ENCODE results near the gene SEMA6A.

Gene SEMA6A

DNA sequence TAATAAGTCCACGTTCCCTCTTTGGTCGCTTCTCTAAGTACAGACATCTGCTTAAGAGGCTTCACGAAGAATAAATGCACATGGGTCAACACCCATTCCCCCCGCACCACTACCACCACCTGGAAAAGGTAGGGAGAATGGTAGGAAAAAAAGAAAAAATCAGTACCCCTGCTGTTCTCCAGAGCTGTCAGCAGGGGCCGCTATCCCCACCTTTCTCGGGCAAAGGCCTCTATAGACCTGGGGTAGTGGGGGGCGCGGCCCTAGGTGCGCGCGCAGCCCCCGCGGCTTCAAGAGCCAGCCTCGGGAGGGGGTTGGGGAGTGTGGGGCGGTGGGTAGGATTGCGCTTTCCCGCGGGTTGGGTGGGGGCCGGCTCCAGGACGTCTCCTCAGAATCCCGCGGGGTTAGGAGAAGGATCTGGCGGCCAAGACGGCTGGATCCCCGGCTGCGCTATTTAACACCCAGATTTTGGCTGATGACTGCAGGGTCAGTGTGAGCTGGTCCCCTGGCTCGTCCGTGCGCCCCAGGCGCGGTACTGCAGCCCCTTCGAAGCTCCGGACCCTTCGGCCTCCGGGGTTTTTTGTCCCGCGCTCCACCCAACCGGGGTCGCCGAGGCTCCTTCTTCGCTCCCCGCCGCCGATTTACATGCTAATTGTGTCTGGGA lies 1.6 kb upstream of the SEMA6A start:
- peak; percentile 76 for DNase-seq

DNA sequence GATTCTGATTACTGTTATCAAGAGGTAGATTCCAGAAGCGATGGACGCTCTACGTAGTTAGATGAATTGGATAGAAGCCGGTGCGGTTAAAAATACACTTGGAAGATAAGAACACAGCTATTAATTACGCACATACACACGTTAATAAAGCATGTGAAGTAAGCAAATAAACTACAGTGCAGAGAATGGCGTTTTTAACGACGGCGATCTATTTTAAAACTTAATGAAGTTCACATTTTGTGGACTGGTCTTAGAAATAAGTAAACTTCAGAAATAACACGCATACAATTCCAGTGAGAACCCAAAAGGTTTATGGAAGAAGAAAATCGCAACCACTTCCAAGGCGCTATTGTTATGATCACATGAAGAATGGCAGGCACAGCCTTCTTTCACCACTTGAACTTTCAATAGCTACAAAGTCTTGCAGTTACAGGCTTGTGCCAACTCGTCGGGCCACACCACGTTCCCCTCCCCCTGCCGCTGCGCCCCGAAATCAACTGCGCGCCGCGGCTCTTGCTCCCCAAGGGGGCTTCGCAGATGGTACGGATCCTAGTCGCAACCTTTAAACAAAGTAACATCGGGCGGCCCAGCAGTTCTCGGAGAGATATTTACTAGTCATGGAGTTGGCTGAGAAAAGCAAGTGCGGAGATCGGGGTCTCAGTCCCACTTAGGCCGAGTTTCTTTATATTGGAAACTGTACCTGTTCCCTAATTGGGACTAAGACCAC lies 866 bp upstream of the SEMA6A start:
- DNase-seq, result no peak

DNA sequence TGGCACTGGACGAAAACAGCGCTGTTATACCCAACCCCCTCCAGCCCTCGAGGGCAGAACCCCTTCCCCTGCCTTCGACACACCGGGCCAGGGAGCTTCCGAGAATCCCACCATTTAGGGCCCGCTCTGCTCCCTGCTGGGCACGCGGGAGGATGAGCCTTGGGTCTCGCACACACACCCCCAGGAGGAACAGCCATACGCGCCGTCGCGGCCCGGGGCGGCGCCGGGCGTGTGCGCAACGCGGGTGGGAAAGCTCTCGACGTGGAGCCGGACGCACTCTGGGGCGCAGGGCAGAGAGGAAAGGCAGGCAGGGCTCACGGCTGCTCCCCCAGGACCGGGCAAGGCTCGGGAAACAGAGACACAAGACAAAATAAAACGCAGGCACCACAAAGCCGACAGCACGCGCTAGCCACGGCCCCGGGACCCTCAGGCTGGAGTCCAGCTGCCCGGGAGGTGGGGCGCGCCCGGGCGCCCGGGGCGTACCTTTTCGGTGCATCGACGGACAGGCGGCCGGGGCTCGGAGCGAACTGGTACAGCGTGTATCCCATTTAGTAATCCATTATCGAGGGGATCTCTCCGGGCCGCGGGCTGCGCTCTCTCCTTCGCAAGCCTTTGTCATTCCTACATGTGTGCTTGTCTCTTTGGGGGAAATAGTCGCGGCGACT lies 789 bp downstream of the SEMA6A start:
- no peak for DNase-seq

DNA sequence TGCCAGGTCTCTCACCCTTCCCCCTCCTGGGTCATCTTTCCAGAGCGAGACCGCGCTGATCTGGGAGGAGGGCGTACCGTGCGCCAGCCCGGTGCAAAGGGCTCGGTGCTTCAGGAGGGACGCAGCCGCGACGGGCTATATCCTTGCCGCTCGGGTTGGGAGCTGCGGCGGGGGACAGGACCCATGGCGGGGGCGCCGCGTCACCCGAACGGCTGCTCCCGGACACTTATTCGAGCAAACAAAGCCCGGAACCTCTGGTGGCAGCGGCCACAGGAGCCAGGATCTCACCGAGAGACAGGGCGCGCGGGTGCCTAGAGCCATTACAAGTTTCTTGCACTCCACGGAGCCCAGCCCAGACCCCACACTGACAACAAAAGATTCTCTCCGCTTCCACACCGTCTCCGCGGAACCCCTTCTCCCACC lies 1.3 kb downstream of the SEMA6A start:
- no peak for DNase-seq

DNA sequence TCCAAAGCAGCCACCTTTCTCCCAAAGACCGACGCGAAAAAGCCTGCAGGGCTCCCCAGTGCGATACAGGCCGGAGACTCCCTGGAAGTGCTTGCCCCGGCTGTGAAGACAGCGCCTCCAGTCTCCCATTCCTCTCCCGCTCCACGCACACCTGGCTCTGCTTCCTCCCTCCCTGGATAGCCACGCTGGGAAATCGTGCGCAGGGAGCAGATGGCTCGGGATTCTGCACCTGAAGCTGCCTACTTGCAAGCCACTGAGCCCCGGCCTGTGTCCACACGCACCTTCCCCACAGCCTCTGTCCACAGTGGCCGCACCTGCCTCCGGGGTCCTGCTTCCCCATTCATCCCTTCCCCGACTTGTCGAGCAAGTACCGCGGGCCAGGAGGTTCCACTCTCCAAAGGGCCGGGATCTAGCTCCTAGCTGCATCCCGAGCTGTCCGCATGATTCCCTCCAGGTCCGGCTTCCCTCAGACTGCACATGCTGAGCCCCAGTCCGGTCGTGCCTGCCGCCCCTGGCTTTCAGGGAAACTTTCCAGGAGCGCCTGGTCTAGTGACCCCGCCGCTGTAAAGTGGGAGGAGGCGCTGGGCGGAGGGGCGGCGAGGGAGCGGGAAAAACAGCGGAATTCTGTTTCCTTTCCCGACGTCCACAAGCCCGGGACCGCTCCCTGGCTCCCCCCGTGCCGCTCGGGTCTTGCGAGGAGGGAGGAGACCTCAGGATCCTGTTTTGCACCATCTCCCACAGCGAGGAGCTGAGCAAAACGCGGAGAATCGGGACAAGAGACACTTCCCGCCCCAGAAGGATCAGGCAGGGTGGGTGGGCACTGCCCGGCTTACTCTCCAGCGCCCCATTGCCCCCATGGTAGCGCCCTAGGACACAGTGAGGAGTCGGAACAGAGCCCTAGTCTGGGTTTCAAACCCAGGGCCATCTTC lies 2.0 kb downstream of the SEMA6A start:
- DNase-seq, result peak; percentile 22

DNA sequence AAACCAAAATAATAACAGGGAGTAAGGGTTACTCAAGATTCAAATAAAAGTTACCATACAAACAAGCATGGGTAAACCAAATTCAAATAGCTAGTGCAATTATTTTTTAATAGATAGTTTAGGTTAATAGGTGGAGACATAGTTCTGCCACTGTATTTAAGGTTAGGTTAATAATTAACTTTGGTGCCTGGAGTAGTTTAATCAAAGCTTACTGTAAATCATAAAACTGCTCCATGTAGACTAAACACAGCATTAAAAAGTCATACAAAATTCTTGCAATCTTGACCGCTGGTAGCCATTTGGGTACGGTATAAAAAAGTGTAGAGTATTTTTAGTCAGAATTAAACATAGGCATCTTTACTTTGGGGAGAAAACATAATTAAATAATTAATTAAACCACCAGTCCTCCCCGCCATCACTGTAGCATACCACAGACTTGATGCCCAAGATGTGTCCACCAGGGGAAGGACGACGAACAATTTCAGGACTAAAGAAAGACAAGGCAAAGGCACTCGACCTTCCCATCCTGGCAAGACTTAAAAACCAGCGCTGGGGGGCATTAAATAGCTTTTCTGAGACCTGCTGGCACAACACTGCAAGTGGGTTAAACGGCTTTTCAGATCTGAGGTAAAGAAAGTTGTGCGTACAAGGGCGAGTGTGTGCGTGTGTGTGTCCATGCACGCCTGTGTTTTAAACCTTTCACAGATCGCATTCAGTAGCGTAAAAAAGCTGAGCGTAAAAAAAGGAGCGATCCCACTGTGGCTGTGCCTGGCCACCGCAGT lies 2.9 kb downstream of the SEMA6A start:
- peak; percentile 17 for DNase-seq

DNA sequence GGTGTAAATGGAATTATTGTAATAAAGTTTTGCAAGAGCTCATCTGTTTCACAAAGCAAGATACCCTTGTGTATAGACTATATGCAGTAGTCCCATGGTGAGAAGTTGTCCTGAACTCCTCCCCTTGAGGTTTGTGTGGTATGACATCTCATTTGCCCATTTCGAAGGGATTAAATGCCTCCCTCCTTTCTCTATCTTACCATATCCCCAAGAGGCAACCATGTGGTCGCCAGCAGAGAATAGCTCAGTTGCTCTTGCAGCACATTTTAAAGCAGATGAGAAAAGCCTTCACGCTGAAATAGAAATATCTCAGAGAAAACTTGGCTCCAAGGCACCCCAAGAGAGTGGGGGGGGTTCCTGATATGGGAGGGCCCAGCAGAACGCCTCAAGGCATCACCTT lies 4.6 kb downstream of the SEMA6A start:
- DNase-seq, result no peak

DNA sequence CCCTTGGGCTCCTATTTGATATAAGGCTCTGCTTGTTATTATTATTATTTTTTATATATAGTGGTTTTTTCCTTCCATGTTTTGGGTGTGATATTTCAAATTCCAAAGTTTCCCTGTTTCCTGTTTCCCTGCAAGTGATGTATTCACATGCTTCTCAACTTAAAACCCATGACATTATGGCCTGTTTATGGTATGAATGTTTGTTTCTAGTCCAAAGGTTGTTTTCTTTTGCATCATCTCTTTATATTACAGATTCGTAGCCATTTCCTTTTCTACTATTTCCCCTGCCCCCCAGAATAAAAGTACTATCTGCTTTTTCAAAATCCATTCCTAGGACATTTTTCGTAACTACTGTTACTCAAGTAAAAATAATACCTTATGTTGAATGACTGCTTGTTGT lies 7.5 kb downstream of the SEMA6A start:
- no peak for DNase-seq

DNA sequence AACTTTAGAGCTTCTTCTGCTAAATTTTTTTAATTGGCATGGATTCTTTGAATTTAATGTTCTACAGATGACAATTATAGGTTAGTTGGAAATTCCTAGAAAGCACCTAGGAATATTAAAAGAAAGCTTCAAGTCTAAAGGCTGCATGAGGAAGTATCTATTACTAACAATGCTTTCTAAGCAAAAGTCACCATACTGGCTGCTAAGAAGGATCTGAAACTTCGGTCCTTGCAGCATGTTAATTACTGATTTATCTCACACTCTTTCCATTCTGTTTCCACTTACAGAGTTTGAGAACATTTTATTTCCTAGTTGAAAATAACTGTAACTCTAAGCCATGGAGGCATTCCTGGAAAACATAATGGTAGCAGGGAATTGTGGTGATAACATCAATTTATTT lies 8.4 kb downstream of the SEMA6A start:
- no peak for DNase-seq

DNA sequence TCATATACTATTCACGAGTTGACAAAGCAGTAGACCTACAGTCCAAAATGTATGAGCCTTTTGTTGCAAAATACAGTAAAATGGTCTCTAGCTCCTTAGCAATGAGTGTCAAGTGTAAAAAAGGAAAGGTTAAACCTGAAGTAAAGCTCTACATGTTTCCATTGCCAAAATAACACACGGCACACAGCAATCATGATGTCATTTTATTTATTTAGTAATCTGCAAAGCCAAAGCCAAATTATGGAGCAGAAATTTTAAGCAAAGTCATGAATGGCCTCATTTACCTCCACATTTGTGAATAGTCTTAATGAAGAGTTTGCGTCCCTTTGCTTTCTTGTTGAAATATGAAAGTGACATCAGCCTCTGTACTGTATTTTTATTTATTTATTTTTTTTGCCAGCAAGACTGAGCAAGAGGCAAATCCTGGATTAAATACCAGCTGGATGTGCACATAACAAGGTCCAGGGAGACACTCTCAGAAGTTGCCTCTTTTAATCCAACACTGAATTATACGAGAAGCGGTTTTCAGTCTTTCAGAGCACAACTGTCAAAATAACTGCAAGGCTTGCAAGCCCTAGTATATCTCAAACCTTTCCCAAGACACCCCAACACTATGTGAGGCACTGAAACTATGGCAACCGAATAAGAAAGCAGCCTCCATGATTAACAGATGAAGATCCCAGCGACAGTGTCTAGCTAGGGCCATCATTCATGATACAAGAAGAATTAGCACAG lies 9.7 kb downstream of the SEMA6A start:
- no peak for DNase-seq

DNA sequence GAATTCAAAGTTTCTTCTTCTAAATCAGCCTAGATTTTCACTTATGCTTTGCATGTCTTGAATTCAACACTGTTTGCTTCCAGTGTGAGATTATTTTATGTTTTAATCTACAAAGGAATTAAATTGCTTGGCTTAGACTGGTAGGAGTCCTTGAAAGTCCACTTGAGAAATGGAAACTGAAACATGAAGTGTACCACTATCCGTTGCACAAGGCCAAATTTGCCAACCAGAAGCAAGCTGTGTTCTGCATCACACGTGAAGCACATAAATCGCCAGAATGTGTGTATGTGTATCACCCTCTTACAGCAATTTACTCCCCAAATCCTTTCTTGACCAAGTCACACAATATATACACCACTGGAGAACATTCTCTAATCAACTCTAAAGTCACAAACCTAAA lies 10.3 kb downstream of the SEMA6A start:
- DNase-seq, result no peak

DNA sequence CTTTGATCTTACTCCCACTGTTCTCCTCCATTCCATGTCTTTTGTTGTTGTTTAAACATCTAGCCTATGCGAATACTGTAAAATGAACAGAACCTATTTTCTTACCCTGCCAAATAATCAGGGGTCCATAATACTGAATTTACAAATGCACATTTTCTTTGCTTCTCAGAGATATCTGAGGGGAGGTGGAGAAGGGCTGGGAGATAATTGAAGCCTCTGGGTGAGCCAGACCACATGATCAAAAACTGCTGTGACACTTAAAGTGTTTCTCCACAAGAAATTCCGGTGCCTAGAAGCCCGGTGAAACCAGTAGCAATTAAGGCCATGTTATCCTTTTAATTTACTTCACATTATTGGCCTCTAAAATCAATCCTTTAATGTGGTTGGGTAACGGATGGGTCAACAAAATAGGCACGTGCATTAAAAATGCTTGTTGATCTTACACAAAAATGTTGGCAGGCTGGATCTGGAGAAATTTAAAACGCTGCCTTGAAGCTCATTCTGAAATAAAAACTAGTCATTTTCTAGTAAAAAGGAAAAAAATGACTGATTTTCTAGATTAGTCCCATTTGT lies 10.8 kb downstream of the SEMA6A start:
- DNase-seq, result peak; percentile 19

DNA sequence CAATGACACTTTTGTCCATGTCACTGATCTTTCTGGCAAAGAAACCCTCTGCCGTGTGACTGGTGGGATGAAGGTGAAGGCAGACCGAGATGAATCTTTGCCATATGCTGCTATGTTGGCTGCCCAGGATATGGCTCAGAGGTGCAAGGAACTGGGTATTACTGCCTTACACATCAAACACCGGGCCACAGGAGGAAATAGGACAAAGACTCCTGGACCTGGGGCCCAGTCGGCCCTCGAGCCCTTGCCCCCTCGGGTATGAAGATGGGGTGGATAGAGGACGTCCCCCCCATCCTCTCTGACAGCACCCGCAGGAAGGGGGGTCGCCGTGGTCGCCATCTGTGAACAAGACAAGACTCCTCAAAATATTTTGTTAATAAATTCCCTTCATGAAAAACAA lies 12.0 kb downstream of the SEMA6A start:
- no peak for DNase-seq

DNA sequence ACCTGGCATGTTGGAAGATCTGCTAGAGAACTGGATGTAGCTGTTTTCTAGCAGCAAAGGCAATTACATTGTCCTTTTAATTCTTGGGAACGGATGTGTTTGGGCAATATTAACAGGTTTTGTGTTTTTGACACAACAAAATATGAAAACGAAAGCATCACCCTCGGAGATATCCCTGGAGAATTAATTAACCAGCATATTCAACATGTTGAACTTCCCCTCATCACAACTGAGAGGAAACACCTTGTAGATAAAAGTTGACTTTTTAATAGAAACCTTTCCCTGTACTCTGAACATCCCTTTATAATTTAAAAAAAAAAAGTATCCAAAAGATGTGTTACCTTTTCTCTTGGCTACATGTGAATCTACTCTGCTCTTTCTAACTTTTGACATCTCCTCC lies 13.0 kb downstream of the SEMA6A start:
- DNase-seq, result no peak

DNA sequence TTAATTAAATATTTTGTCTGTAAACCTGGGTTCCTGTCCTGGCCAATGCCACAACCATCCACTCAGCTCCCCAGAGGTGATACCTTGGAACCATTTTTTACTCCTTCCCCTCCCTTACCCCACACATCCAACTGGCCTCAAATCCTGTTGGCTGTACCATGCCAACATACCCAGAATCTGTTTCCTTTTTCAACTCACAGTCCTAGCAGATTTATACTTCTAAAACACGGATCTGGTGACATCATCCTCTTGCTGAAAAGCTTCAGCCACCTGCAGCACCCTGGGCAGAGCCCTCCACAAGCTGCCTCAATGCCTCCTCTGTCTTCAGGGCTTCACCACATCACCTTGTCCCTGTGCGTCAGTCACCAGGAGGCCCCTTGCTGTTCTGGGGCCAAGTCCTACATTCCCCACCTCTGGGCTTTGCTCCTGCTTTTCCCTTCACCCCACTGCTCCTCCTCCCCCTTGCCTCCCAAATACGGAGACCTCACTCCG lies 14.9 kb downstream of the SEMA6A start:
- DNase-seq, result no peak

DNA sequence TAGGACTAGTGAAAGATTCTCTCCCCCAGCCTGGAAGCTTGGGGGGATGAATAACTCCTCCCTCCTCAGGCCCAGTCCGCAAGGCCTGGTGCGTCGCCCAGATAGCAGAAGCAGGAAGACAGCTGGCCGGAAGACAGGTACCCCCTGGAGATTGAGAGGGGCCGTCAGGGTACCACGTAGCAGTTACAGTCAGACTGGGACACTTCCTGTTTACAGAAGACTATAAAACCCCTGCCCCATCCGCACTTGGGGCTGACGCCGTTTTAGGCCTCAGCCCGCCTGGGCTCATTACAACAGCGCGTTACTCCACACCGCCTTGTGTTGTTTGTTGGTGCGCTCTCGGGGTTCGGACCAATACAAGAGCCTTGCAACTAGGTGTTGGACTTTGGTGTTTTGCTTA lies 15.4 kb downstream of the SEMA6A start:
- no peak for DNase-seq

DNA sequence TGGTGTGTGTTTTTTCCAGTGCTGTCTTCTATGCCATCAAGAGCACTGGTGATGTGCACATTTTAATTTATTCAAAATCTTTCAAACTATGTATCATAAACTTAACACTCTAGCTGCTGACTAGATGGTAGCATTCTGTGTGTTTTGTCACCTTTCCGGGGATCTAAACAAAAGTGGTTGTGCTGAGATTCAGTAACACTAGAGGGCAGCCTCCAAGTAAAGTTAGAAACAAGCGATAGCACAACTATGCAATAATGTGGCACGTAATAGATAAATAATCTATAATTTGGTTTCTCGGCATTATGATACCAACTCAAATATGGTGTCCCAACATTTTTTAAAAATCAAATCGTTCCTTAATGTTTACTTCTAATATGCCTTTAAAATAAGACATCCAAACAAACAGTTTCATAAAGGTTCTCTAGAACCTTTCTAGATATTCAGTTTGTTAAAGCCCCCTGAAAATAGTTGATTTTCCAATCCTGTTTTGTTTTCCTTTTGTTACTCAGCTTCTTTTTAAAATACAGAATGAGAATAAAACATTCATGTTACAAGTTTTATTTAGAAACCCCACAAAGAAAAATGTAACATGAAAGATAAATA lies 16.9 kb downstream of the SEMA6A start:
- DNase-seq, result no peak

DNA sequence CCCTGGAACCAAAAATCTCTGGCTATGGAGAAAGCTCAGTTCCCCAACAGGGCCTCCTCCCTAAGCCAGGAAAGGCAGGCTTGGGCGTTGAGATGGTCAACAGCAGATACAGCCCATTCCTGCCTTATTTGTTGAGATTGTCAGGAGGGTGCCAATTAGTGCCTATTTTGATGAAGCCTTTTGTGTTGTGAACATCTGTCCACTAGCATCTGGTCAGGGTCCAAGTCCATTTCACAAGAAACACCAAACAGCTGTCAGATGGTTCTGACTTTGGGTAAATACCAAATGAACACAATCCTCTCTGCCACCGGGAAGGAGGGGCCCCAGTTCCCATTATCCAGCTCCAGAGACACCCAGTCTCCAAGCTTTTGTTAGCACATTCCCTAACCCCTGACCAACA lies 19.9 kb downstream of the SEMA6A start:
- DNase-seq, result no peak

DNA sequence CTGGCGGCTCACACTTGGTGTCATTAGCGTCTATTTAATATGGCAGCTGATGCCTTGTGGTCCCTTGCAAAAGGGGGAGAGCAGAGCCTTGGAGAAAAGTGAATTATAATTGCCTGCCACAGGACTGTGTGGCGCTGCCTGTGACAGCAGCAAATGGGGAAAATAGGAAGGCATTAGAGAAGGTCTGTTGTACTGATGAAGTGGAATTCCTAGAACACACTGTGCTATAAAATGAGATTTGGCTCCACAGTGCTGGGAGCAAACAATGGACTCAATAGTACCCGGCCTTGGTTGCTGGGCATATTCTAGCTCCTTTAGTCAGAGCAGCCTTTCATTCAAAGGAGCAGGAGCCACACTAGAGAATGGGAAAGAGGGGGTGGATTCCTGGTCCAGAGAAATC lies 21.3 kb downstream of the SEMA6A start:
- no peak for DNase-seq

DNA sequence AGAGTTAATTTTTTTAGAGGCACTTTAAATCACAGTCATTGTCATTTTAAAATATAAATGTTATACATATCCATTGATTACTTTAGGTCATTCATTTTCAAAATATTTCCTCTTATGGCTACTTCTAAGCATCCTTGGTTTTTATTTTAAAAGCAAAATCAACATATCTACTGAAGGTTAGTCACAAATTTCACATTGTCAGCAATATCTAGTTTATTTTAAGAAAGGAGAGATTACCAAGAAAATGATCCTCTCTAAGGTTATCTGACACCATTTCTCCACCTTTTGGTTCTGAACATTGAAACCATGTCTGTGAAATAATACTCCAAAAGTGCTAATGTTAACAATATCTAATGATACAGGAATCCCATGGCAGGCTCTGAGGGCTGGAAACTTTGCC lies 24.5 kb downstream of the SEMA6A start:
- DNase-seq, result no peak

DNA sequence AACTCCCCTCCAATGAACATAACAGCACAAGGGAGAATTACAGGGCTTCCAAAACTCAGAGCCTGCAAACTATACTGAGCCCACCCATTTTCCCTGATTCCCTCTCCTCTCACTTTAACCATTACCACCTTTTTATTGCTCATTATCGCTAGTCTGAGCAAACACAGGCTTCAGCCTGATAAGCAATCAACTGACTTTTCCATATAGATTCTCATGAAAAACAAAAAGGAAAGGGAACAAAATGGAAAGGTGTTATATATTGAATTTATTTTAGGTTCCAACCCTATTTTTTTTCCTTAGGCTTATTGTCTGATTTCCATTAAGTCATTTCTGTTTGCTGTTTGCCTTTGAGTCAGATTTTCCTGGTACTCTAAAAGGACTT lies 27.9 kb downstream of the SEMA6A start:
- no peak for DNase-seq
